Fibroblast of gingiva (primary cell): ENCODE data around the gene CPN2.

ENCODE experiments used
- DNase-seq: peaks from one replicate; pipeline ENCODE4 v3.0.0-alpha.2; 2011; ENCODE audit warnings: low read depth

CPN2 gene

DNA sequence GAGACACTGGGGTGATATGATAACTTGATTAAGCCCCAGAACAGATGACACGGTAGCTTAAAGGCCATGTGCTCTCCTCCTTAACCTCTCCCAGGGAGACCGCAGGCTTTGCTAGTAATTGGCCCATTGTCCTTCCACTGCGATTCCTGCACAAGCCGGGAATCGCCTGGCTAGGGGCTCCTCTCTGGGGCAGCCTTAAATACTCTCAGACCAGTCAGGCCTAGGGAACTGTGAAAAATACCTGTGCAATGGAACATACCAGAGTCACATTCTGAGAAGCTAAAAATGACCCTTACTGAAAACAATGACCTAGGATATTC, 56.3 kb downstream of the CPN2 start:
- DNase-seq, result no peak

DNA sequence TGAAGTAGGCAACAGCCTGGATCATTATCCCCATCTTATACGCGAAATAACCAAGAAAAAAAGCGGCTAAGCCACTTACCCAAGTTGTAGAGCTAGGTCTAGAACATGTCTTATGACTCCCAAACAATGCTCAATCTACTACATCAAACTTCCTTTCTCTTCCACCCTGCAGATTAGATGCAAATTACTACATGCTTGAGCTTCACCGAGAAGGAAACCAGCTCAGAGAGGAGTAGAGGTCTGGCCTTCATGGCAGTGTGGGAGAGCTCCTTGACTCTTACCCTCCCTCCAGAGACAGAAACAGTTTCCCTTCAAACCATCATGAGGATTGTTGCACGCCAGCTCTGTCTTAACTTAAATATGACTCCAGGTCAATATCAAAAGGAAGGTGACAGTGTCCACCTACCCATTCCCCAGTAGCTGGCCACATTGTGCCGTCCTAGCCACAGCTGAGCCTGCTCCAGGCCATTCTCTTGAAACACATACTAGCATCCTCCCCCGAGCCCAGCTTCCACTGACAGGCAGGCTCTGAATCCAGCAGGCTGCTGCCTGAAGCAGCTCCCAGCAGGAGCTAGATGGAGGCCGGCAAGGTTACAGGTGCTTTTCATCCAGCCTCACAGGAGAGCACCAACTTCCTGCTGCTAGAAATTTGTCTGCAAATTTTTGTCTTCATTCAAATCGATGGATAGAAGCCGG, 56.8 kb downstream of the CPN2 start:
- DNase-seq, result no peak

DNA sequence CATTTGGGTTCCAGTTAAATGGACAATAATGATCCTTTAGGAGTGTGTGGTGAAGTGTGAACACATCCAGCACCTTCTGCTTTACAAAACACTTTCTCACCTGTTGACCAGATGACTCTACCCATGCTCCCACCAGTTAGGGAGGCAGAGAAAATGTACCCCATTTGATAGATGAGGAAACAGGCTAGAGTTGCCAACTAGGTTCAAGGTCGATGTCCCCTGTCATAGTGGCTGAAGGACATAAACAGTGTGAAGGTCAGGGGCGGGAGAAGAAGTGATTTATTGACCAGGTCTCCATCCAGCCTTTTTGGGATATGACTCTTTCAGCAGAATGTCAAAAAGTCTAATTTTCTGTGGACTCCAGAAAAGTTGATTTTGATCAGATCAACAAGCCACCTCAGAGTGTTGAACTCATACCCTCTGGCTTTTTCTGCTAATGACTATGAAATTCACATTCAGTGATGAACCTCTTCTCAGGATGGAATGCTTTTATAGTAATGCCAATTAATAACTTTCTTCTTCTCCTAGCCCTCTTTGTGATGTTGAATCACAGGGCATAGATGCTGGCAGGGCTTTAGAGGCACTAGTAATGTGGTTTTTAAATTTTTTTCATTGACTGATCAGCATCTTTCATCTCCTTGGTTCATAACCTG, 57.5 kb downstream of the CPN2 start:
- DNase-seq, result no peak

DNA sequence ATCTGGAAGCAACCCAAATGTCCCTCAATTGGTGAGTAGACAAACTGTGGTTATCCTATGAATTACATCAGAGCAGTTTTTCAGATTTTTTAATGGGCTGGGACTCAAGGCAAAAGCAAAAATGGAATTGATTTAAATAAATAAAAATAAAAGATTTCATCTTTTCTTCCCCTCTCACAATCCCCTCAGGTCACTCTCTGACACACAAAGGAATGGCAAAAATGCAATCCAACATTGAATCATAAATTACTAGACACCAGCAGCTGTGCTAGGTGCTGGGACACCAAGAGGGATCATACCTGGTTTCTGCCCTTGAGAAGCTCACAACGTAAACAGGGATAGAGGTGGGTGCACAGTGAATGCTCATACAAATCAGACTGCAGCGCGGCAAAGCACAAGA, 58.8 kb downstream of the CPN2 start:
- no peak for DNase-seq
